IMR-90 (cell line): Measurements from ENCODE around the gene FBXO17. TPM values are rescaled to one million over a fixed set of nuclear protein-coding genes. Genes with fewer than 3 reads are reported as not detected.

ENCODE experiments used
- ATAC-seq: fragments of 200-7000 bp; cut with Tn5 transposase; 2 replicates; pipeline ENCODE4 v1.9.1; 2020; ENCODE audit warnings: low read depth, mild to moderate bottlenecking, moderate library complexity
- BruUV-seq: library from RNA; stranded (reverse); fragments of 400-500 nt; replicated peaks from 2 replicates; lab custom pipeline; 2021; lab: Mats Ljungman, UMichigan
- CTCF ChIA-PET: fragments of 300-600 bp; formaldehyde crosslinking; extraction: SDS; loops from one replicate; lab custom pipeline; 2021; ENCODE audit warnings: antibody characterized with exemption; lab: Yijun Ruan, JAX
- POLR2A ChIA-PET: fragments of 300-600 bp; sonication (Branson Sonifier 250); formaldehyde crosslinking; loops from one replicate; lab custom pipeline; 2022; ENCODE audit warnings: antibody characterized with exemption; ENCODE audit not compliant: unreplicated experiment; lab: Charles Lee
- DNase-seq: peaks from one replicate; pipeline ENCODE4 v3.0.0; 2013
- H2AFZ ChIP-seq: replicated peaks from 2 replicates; pipeline ENCODE3; 2013; ENCODE audit warnings: low read length, mild to moderate bottlenecking; ENCODE audit not compliant: poor library complexity
- H2AK5ac ChIP-seq: 2 replicates; pipeline ENCODE4 v1.6.1; 2013; ENCODE audit warnings: low read depth, low read length, inconsistent platforms
- H2AK9ac ChIP-seq: replicated peaks from 2 replicates; pipeline ENCODE3; 2013; ENCODE audit warnings: mild to moderate bottlenecking, low read depth, low read length, moderate library complexity; ENCODE audit not compliant: poor library complexity
- H2BK120ac ChIP-seq: 2 replicates; pipeline ENCODE4 v1.6.1; 2013; ENCODE audit warnings: low read depth, low read length, inconsistent platforms
- H2BK15ac ChIP-seq: 3 replicates; pipeline ENCODE4 v1.6.1; 2013; ENCODE audit warnings: low read depth, low read length, inconsistent platforms
- H2BK20ac ChIP-seq: 2 replicates; pipeline ENCODE4 v1.6.1; 2013; ENCODE audit warnings: low read depth, mild to moderate bottlenecking, inconsistent platforms, low read length, moderate library complexity
- H2BK5ac ChIP-seq: 2 replicates; pipeline ENCODE4 v1.6.1; 2013; ENCODE audit warnings: mild to moderate bottlenecking, low read depth, low read length, inconsistent platforms; ENCODE audit not compliant: poor library complexity, severe bottlenecking
- H3K14ac ChIP-seq: replicated peaks from 2 replicates; pipeline ENCODE4 v1.6.1; 2013; ENCODE audit warnings: low read depth, low read length, inconsistent platforms
- H3K18ac ChIP-seq: 2 replicates; pipeline ENCODE4 v1.6.1; 2013; ENCODE audit warnings: low read depth, low read length, control low read depth
- H3K23ac ChIP-seq: 2 replicates; pipeline ENCODE4 v1.6.1; 2013; ENCODE audit warnings: low read depth, low read length, inconsistent platforms
- H3K27ac ChIP-seq: 2 replicates; pipeline ENCODE4 v1.5.1; 2013; ENCODE audit warnings: mild to moderate bottlenecking, control low read depth, low read length; ENCODE audit not compliant: insufficient read depth
- H3K27me3 ChIP-seq: 2 replicates; pipeline ENCODE4 v1.6.1; 2013; ENCODE audit warnings: low read length; ENCODE audit not compliant: control insufficient read depth, insufficient read depth
- H3K36me3 ChIP-seq: 2 replicates; pipeline ENCODE4 v1.6.1; 2013; ENCODE audit warnings: low read length, mixed read lengths; ENCODE audit not compliant: control insufficient read depth, insufficient read depth
- H3K4ac ChIP-seq: 2 replicates; pipeline ENCODE4 v1.6.1; 2013; ENCODE audit warnings: low read depth, low read length, inconsistent platforms
- H3K4me1 ChIP-seq: 2 replicates; pipeline ENCODE4 v1.6.1; 2013; ENCODE audit warnings: low read length, mixed read lengths; ENCODE audit not compliant: control insufficient read depth, insufficient read depth
- H3K4me2 ChIP-seq: 2 replicates; pipeline ENCODE4 v1.6.1; 2013; ENCODE audit warnings: low read depth, mild to moderate bottlenecking, control low read depth, low read length, moderate library complexity
- H3K4me3 ChIP-seq: 2 replicates; pipeline ENCODE4 v1.5.1; 2013; ENCODE audit warnings: low read depth, mild to moderate bottlenecking, control low read depth, low read length, moderate library complexity; ENCODE audit not compliant: insufficient read depth
- H3K56ac ChIP-seq: 2 replicates; pipeline ENCODE4 v1.6.1; 2013; ENCODE audit warnings: low read length, inconsistent platforms; ENCODE audit not compliant: insufficient read depth; ENCODE audit errors: extremely low read depth
- H3K79me1 ChIP-seq, 2 experiments: 2 replicates each; pipeline ENCODE4 v1.6.1; 2013; ENCODE audit warnings: low read length in 2 of 2, inconsistent platforms in 1 of 2, low read depth in 1 of 2
- H3K9ac ChIP-seq: 2 replicates; pipeline ENCODE4 v1.6.1; 2013; ENCODE audit warnings: low read depth, low read length, control low read depth
- H3K9me1 ChIP-seq: 2 replicates; pipeline ENCODE4 v1.6.1; 2013; ENCODE audit warnings: low read length, inconsistent platforms; ENCODE audit not compliant: insufficient read depth
- H3K9me3 ChIP-seq: 2 replicates; pipeline ENCODE4 v1.6.1; 2013; ENCODE audit warnings: low read length; ENCODE audit not compliant: control insufficient read depth, insufficient read depth
- H4K20me1 ChIP-seq: 2 replicates; pipeline ENCODE4 v1.6.1; 2013; ENCODE audit warnings: low read length, inconsistent platforms; ENCODE audit not compliant: insufficient read depth
- H4K5ac ChIP-seq: 2 replicates; pipeline ENCODE4 v1.6.1; 2013; ENCODE audit warnings: mild to moderate bottlenecking, low read depth, low read length, control low read depth
- H4K8ac ChIP-seq, 2 experiments: 2 replicates each; pipeline ENCODE4 v1.6.1; 2013; ENCODE audit warnings: low read depth in 2 of 2, low read length in 2 of 2, control low read depth in 1 of 2, inconsistent platforms in 1 of 2
- H4K91ac ChIP-seq: 2 replicates; pipeline ENCODE4 v1.6.1; 2013; ENCODE audit warnings: low read depth, low read length, inconsistent platforms; ENCODE audit not compliant: insufficient read depth
- BHLHE40 ChIP-seq: fragments of 150-350 bp; IDR thresholded peaks from 2 replicates; pipeline ENCODE4 v1.6.1; 2016; ENCODE audit warnings: mild to moderate bottlenecking, low read depth, low read length
- FOS ChIP-seq: fragments of 150-350 bp; IDR thresholded peaks from 2 replicates; pipeline ENCODE4 v1.6.1; 2016; ENCODE audit warnings: low read depth, low read length
- MAFK ChIP-seq: IDR thresholded peaks from 2 replicates; pipeline ENCODE4 v1.6.1; 2012; ENCODE audit warnings: low read depth, low read length, improper control_type of control experiment
- NFE2L2 ChIP-seq: fragments of 150-350 bp; IDR thresholded peaks from 2 replicates; pipeline ENCODE4 v1.6.1; 2016; ENCODE audit warnings: low read depth, mild to moderate bottlenecking, low read length
- POLR2A ChIP-seq: IDR thresholded peaks from 2 replicates; pipeline ENCODE4 v1.6.1; 2012; ENCODE audit warnings: mild to moderate bottlenecking, low read depth, low read length
- RAD21 ChIP-seq: IDR thresholded peaks from 2 replicates; pipeline ENCODE4 v1.6.1; 2012; ENCODE audit warnings: low read length, improper control_type of control experiment
- RCOR1 ChIP-seq: IDR thresholded peaks from 2 replicates; pipeline ENCODE4 v1.6.1; 2012; ENCODE audit warnings: mild to moderate bottlenecking, low read length, improper control_type of control experiment; ENCODE audit not compliant: insufficient replicate concordance
- RFX5 ChIP-seq: IDR thresholded peaks from 2 replicates; pipeline ENCODE4 v1.8.0; 2012; ENCODE audit warnings: low read depth, mild to moderate bottlenecking, low read length, moderate library complexity
- SMC3 ChIP-seq: fragments of 150-350 bp; IDR thresholded peaks from 2 replicates; pipeline ENCODE4 v1.6.1; 2016; ENCODE audit warnings: low read depth, mild to moderate bottlenecking, antibody characterized with exemption, low read length, moderate library complexity
- WGBS, 2 experiments: methylation state at CpG; one replicate each; pipeline versions ENCODE4 v1.1.5 to v1.1.7; 2013; ENCODE audit warnings: missing lambda C conversion rate in 2 of 2; ENCODE audit not compliant: insufficient read length in 1 of 2; ENCODE audit errors: extremely low coverage in 2 of 2; 5-methylcytosine and 5-hydroxymethylcytosine counted together
- dilution Hi-C: fragments of 300-500 bp; cut with HindIII; formaldehyde crosslinking; loops from one replicate; pipeline ENCODE4 v1.14.3; 2018; ENCODE audit warnings: low sequenced_read_pairs; ENCODE audit not compliant: unreplicated experiment
- in situ Hi-C: fragments of 300-500 bp; cut with MboI; formaldehyde crosslinking; loops from 3 replicates; pipeline ENCODE4 v1.14.3; 2019; ENCODE audit warnings: low sequenced_read_pairs, inconsistent platforms, mixed read lengths
- intact Hi-C: fragments of 100-400 bp; cut with micrococcal nuclease; formaldehyde crosslinking; loops from 2 replicates; pipeline ENCODE4 v1.10.0; 2022
- polyA plus RNA-seq, 3 experiments: library from polyadenylated mRNA; depleted of rRNA; stranded (reverse); fragments of >200 nt; gene quantifications; 2 replicates each; pipeline ENCODE4 v1.2.3, GENCODE V29; 2012; ENCODE audit warnings: low replicate concordance in 1 of 3
- total RNA-seq: library from RNA; depleted of rRNA; stranded (reverse); fragments of >200 nt; gene quantifications from 2 replicates; pipeline ENCODE4 v1.2.3, GENCODE V29; 2012
- TF ChIP-seq, protein P1 (sequence below): conservative IDR thresholded peaks from 2 replicates; pipeline ENCODE4 v1.5.1; 2012; ENCODE audit warnings: mild to moderate bottlenecking, low read depth, low read length, improper control_type of control experiment

The FBXO17 gene
- total and polyA plus RNA-seq, 2 of the 4 experiments (the other 2 are of a cell fraction): 10.8 to 20.7 TPM

GRCh38 chr19:38932425-38933179 is 42.9 kb downstream of the FBXO17 start:
- no peaks in the 10 kb centered on the region; the same call in 1 of the 2 replicates for H4K20me1 ChIP-seq
- ATAC-seq (no peak), DNase-seq (peak; percentile 44)
- H3K9me3 ChIP-seq: no peaks in the 10 kb centered on the region
- H3K4me3 ChIP-seq: no peak overlapping the region
- no peak overlapping the region for H3K23ac ChIP-seq
- no peak for TF ChIP-seq POLR2A
- TF ChIP-seq NFE2L2: no peak
- TF ChIP-seq FOS: no peak
- TF ChIP-seq BHLHE40: no peak
- TF ChIP-seq MAFK: no peak
- TF ChIP-seq SMC3: peak; percentile 21; the same call in 1 of the 2 replicates
- TF ChIP-seq, protein P1, sequence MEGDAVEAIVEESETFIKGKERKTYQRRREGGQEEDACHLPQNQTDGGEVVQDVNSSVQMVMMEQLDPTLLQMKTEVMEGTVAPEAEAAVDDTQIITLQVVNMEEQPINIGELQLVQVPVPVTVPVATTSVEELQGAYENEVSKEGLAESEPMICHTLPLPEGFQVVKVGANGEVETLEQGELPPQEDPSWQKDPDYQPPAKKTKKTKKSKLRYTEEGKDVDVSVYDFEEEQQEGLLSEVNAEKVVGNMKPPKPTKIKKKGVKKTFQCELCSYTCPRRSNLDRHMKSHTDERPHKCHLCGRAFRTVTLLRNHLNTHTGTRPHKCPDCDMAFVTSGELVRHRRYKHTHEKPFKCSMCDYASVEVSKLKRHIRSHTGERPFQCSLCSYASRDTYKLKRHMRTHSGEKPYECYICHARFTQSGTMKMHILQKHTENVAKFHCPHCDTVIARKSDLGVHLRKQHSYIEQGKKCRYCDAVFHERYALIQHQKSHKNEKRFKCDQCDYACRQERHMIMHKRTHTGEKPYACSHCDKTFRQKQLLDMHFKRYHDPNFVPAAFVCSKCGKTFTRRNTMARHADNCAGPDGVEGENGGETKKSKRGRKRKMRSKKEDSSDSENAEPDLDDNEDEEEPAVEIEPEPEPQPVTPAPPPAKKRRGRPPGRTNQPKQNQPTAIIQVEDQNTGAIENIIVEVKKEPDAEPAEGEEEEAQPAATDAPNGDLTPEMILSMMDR: peak; percentile 47
- TF ChIP-seq RCOR1: no peak
- TF ChIP-seq RFX5: no peak
- peak; percentile 29 for TF ChIP-seq RAD21
- H2BK20ac ChIP-seq: no peak overlapping the region
- H3K36me3 ChIP-seq: peaks cover 11% of the 10 kb centered on the region
- H3K14ac ChIP-seq: no peak overlapping the region
- no peak overlapping the region for H2AK9ac ChIP-seq
- ChIA-PET CTCF (no interaction called here), POLR2A (no interaction called here)
- H3K9me1 ChIP-seq: peaks cover 3% of the 10 kb centered on the region; the same call in 1 of the 2 replicates
- H4K91ac ChIP-seq: no peak overlapping the region
- H3K27ac ChIP-seq: no peak overlapping the region
- peaks cover 29 to 57% of the 10 kb centered on the region in 2 experiments; a peak in 3 of 4 replicates for H3K79me1 ChIP-seq
- in situ Hi-C loops: loop anchor here (25.0 kb wide), 1 partner anchor 520 kb away; the partner anchor contains the start of gene FAM98C
- H3K4me2 ChIP-seq: no peak overlapping the region
- intact Hi-C loops: loop anchor here (5.0 kb wide), 1 partner anchor 285 kb away; the partner anchor contains the start of gene ACTN4
- no peaks in the 10 kb centered on the region for H3K27me3 ChIP-seq
- no peaks in the 10 kb centered on the region for H3K4me1 ChIP-seq
- no peak overlapping the region for H2AFZ ChIP-seq
- no peak overlapping the region for H3K18ac ChIP-seq
- H2BK15ac ChIP-seq: no peak overlapping the region
- H4K5ac ChIP-seq: no peak overlapping the region
- no peak overlapping the region for H4K8ac ChIP-seq
- no peak overlapping the region for H3K4ac ChIP-seq
- H3K9ac ChIP-seq: no peak overlapping the region
- H2AK5ac ChIP-seq: no peak overlapping the region
- BruUV-seq: no TSS peak
- H3K56ac ChIP-seq: no peak overlapping the region
- H2BK120ac ChIP-seq: no peak overlapping the region
- no peak overlapping the region for H2BK5ac ChIP-seq
- 99% methylated on average over 14 of the region's 29 CpGs; no CpG with 5 or more reads in 1 of the 2 experiments for WGBS, 2 experiments
- dilution Hi-C loops: no loop called here
